Measurements from ENCODE around the gene METTL27.
A peak's percentile ranks its signal among the peaks of the same experiment; 100 is the strongest.

- TF ChIP-seq POLR2AphosphoS5 (IDR thresholded peaks at IDR 0.05; ENCODE audit: low read depth) (no peak), EZH2 (IDR thresholded peaks at IDR 0.05; ENCODE audit: low read depth, unreplicated experiment) (no peak), CTCF (conservative IDR thresholded peaks at IDR 0.05; ENCODE audit: low read depth in 2 of 2) (peak; percentile 78 to 94), EZH2phosphoT487 (IDR thresholded peaks at IDR 0.05; ENCODE audit: unreplicated experiment) (no peak), REST (IDR thresholded peaks at IDR 0.05; ENCODE audit: unreplicated experiment) (peak; percentile 65), JUNB (IDR thresholded peaks at IDR 0.05; ENCODE audit: unreplicated experiment) (no peak), ETS1 (IDR thresholded peaks at IDR 0.05) (no peak)
Observed at GRCh38 chr7:73811760-73812168, 30.6 kb downstream of the METTL27 start.
